ENCODE measurements around the gene FTH1. TPM values are rescaled to one million over a fixed set of nuclear protein-coding genes. Genes with fewer than 3 reads are reported as not detected.

Gene FTH1
- total RNA-seq, 1 donor = 1,813 TPM

DNA sequence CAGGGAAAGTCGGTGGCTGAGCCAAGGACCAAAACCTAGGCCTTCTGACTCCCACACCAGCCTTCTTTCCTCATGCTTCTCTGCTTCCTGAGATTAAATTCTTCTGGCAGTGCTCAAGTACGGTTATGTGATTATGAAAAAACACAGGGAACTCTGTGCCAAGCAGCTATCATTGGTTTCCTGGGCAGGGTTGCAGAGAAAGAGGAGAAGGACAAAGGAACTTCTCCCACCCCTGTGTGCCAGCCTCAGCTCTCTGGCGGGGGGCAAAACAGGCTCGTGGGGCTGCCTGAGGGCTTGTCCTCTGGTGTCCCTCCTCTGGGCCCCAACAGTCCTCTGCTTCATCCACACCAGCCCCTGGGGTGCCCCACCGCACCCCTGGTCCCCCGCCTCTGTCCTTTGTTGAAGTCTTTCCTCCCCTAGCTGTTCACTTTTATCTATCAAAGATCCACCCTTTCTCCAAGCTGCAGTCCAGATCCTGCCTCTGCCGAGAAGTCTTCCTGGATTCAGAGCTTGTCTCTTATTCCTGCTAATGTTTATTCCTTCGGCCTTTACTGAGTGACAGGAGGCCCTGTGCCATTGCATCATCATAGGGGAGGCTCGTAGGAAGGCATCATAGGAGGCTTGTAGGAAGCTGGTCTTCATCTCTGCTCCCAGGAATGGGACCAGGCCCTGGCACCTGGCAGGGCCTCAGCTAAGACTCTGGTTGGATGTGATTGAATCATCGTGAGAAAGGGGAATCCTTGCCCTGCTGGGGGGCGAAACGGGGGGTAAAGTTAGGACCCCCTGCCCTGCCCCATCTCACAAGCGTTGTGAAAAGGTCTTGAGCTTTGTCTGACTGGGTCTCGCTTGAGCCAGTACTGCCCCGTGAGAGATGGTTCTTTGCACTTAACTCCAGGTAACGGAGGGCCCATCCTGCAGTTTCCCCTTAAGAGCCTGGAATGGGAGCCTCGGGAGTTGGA lies 11.5 kb upstream of the FTH1 start:
- TF ChIP-seq, protein P1, sequence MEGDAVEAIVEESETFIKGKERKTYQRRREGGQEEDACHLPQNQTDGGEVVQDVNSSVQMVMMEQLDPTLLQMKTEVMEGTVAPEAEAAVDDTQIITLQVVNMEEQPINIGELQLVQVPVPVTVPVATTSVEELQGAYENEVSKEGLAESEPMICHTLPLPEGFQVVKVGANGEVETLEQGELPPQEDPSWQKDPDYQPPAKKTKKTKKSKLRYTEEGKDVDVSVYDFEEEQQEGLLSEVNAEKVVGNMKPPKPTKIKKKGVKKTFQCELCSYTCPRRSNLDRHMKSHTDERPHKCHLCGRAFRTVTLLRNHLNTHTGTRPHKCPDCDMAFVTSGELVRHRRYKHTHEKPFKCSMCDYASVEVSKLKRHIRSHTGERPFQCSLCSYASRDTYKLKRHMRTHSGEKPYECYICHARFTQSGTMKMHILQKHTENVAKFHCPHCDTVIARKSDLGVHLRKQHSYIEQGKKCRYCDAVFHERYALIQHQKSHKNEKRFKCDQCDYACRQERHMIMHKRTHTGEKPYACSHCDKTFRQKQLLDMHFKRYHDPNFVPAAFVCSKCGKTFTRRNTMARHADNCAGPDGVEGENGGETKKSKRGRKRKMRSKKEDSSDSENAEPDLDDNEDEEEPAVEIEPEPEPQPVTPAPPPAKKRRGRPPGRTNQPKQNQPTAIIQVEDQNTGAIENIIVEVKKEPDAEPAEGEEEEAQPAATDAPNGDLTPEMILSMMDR (IDR thresholded peaks at IDR 0.05; ENCODE audit: insufficient read depth, low read length) = no peak
- DNase-seq (ENCODE audit: low read depth) = peak; percentile 93
- no peak overlapping the region for H3K4me3 ChIP-seq (ENCODE audit: low read depth, low read length)

DNA sequence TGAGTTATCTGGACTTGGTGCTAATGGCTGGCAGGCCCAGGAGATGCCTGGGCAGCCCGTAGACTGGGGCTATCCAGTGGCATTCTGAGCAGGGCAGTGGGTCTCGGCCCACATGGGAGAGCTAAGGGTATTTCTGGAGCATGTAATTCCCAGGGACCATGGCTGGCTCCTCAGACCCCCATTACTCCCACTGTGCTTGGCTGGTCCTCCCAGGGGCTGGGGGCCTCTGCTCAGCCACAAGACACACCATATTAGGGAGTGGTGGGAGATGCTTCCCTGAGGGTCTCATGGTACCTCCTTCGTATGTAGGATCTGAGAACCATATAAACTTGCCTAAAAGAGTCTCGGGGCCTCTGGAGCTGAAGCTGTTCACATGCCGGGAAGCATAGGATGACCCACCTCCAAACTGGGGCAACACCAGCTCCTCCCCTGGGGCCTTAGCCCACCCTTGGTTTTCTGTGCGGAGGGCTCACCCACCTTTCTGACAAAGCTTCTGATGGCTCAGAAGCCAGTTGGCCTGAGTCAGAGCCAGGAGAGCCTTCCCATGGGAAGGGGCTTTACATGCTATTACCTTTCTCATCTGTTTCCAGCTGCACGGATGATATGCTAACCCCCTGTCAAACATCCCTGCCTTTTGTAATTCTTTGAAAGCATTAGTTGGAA lies 9.5 kb upstream of the FTH1 start:
- TF ChIP-seq, protein P1 (IDR thresholded peaks at IDR 0.05; ENCODE audit: insufficient read depth, low read length) = no peak
- DNase-seq (ENCODE audit: low read depth) = no peak
- no peak overlapping the region for H3K4me3 ChIP-seq (ENCODE audit: low read depth, low read length)

DNA sequence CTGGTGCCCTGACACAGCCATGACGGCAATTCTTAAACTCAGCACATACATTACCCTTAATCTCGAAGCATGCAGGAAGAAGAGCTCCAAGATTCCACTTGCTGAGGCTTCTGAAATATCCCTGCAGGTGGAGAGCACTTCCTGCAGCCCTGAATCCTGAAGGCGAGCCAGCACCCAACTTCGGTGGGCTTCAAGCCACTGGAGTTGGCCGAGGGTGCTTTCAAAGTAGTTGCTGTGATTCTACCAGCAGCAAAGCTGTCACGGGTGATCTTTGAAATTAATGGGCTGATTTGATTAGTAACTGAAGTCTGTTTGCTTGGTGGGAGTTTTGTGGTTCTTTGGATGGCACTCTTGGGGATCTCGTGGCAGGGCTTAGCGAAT lies 9.0 kb upstream of the FTH1 start:
- DNase-seq (ENCODE audit: low read depth) = no peak
- TF ChIP-seq, protein P1 (IDR thresholded peaks at IDR 0.05; ENCODE audit: insufficient read depth, low read length) = no peak

DNA sequence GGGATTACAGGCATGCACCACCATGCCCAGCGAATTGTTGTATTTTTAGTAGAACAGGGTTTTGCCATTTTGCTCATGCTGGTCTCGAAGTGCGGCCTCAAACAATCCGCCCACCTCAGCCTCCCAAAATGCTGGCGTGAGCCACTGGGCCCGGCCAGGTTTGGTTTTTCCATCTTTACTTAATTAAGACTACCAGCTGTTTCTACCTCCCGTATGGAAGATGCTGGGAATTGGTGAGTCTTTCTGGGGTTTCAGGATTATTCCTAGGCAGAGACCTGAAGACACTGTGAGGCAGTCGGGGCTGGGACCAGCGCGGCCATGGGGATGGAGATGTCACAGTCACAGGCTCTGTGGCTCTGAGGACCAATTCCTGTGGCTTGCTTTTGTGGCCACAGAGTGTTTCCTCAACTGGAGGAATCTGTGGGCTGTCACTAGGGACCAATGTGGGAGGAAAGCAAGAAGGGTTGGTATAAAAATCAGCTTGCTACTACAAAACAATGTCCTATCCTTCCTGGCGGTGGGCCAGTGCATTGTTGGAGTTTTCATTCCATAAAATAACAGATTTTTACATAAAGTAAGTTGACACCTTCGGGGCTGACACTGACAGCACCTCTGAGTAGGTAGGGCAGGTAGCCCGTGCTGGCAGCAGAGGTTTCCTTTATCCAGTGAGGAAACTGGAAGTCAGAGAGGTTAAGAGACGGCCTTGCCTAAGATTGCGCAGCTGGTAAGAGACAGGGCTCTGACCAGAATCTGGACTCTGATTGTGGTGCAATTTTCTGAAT lies 8.4 kb upstream of the FTH1 start:
- no peak for DNase-seq (ENCODE audit: low read depth)
- no peak overlapping the region for H3K4me3 ChIP-seq (ENCODE audit: low read depth, low read length)
- TF ChIP-seq, protein P1 (IDR thresholded peaks at IDR 0.05; ENCODE audit: insufficient read depth, low read length) = no peak

More for the DNA sequence above, 9.0 kb upstream of the FTH1 start:
- H3K4me3 ChIP-seq (ENCODE audit: low read depth, low read length) = no peak overlapping the region

DNA sequence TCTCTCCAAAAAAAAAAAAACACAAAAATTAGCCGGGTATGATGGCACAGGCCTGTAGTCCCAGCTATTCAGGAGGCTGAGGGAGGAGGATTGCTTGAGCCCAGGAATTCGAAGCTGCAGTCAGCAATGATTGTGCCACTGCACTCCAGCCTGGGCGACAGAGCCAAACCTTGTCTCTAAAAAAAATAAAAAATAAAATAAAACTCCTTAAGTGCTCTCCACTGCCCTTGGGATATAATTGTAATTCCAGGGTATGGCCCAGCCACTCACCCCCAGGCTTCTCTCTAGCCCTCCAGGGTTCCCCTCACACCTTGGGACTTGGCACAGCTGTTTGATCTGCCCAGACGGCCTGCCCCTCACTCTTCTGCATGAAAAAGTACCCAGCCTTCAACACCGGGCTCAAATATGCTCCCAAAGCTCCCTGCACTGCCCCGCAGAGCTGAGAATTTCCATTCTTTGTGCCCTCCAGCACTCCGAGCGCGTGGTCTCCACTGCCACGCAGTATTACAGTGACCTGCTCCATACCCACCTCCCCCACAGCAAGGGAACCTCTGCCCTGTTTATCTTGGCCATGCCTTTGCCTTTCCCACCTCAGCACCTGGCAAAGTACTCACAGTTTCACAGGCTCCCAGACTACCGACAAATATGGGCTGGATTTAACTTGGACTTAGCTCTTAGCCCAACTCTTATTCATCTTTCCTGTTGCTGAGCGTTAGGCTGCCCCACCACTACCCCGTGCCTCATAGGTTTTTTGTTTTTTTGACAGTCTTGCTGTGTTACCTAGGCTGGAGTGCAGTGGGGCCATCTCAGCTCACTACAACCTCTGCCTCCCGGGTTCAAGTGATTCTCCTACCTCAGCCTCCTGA lies 7.6 kb upstream of the FTH1 start:
- DNase-seq (ENCODE audit: low read depth) = peak; percentile 50
- TF ChIP-seq, protein P1 (IDR thresholded peaks at IDR 0.05; ENCODE audit: insufficient read depth, low read length) = no peak
- H3K4me3 ChIP-seq (ENCODE audit: low read depth, low read length) = no peak overlapping the region

Data from fibroblast of the aortic adventitia (primary cell).